Kidney epithelial cell (primary cell): Measurements from ENCODE around the gene ZNF263. TPM values are rescaled to one million over a fixed set of nuclear protein-coding genes. Genes with fewer than 3 reads are reported as not detected.
A peak's percentile ranks its signal among the peaks of the same experiment; 100 is the strongest.

Experiments
- DNase-seq: peaks from one replicate; pipeline ENCODE4 v3.0.0-alpha.2; 2010; ENCODE audit warnings: low read depth
- H3K27me3 ChIP-seq: 2 replicates; pipeline ENCODE4 v1.6.0; 2011; ENCODE audit warnings: low read length; ENCODE audit not compliant: control insufficient read depth, insufficient read depth
- H3K36me3 ChIP-seq: 2 replicates; pipeline ENCODE4 v1.5.1; 2011; ENCODE audit warnings: low read length; ENCODE audit not compliant: control insufficient read depth, insufficient read depth
- H3K4me3 ChIP-seq: 2 replicates; pipeline ENCODE4 v1.5.1; 2011; ENCODE audit warnings: low read depth, mild to moderate bottlenecking, control low read depth, low read length
- CTCF ChIP-seq: IDR thresholded peaks from 2 replicates; pipeline ENCODE4 v1.5.1; 2011; ENCODE audit warnings: mild to moderate bottlenecking, moderate library complexity, low read length, control low read depth, inconsistent platforms; ENCODE audit not compliant: insufficient read depth, poor library complexity, severe bottlenecking
- total RNA-seq: library from RNA; depleted of rRNA; stranded (reverse); fragments of >200 nt; gene quantifications from 2 replicates; pipeline ENCODE4 v1.2.3, GENCODE V29; 2015

The ZNF263 gene
- total RNA-seq, 1 donor from 2014 or later: 44.5 TPM

GRCh38 chr16:3283543-3284447, 504 bp downstream of the ZNF263 start:
- no peak for TF ChIP-seq CTCF
- peaks cover 1% of the 10 kb centered on the region for H3K36me3 ChIP-seq
- DNase-seq: no peak
- peak overlapping the region; percentile 91 for H3K4me3 ChIP-seq
- no peaks in the 10 kb centered on the region for H3K27me3 ChIP-seq

- H3K4me3 ChIP-seq: no peak overlapping the region
- no peak for TF ChIP-seq CTCF
These were observed 1.8 kb downstream of the ZNF263 start for GRCh38 chr16:3285131-3285530.

GRCh38 chr16:3289998-3290673, 6.8 kb downstream of the ZNF263 start:
- H3K36me3 ChIP-seq: peaks cover 10% of the 10 kb centered on the region
- no peak for DNase-seq

More at GRCh38 chr16:3285131-3285530, 1.8 kb downstream of the ZNF263 start:
- no peak for DNase-seq
- Histone ChIP-seq H3K36me3 (peaks cover 6% of the 10 kb centered on the region), H3K27me3 (no peaks in the 10 kb centered on the region)

GRCh38 chr16:3292604-3293003, 9.3 kb downstream of the ZNF263 start:
- DNase-seq: no peak
- Histone ChIP-seq H3K27me3 (no peaks in the 10 kb centered on the region), H3K36me3 (peaks cover 8% of the 10 kb centered on the region), H3K4me3 (no peak overlapping the region)
- no peak for TF ChIP-seq CTCF

More at GRCh38 chr16:3289998-3290673, 6.8 kb downstream of the ZNF263 start:
- H3K27me3 ChIP-seq: no peaks in the 10 kb centered on the region
- TF ChIP-seq CTCF: no peak
- H3K4me3 ChIP-seq: no peak overlapping the region

- TF ChIP-seq CTCF: no peak
- H3K4me3 ChIP-seq: no peak overlapping the region
- peaks cover 4% of the 10 kb centered on the region for H3K36me3 ChIP-seq
- no peaks in the 10 kb centered on the region for H3K27me3 ChIP-seq
- DNase-seq: no peak
These were observed 11.9 kb downstream of the ZNF263 start for GRCh38 chr16:3295209-3295608.

- Histone ChIP-seq H3K4me3 (no peak overlapping the region), H3K27me3 (no peaks in the 10 kb centered on the region), H3K36me3 (peaks cover 1% of the 10 kb centered on the region)
- no peak for TF ChIP-seq CTCF
- DNase-seq: no peak
These were observed 12.5 kb downstream of the ZNF263 start for GRCh38 chr16:3295783-3296182.
